Measurements from ENCODE around the gene CYP2S1.

Gene CYP2S1

GRCh38 chr19:41245843-41246242 lies 52.8 kb downstream of the CYP2S1 start:
- H3K9ac ChIP-seq: no peak overlapping the region
- H3K4me3 ChIP-seq (IDR thresholded peaks at IDR 0.05; ENCODE audit: insufficient read depth, low read depth, low read length): no peak overlapping the region
- no peak overlapping the region for H3K4me2 ChIP-seq
- no peak overlapping the region for H3K27ac ChIP-seq
- H3K27me3 ChIP-seq (ENCODE audit: insufficient read depth, low read depth): no peaks in the 10 kb centered on the region; the same call in 1 of the 2 replicates
- TF ChIP-seq, protein P1, sequence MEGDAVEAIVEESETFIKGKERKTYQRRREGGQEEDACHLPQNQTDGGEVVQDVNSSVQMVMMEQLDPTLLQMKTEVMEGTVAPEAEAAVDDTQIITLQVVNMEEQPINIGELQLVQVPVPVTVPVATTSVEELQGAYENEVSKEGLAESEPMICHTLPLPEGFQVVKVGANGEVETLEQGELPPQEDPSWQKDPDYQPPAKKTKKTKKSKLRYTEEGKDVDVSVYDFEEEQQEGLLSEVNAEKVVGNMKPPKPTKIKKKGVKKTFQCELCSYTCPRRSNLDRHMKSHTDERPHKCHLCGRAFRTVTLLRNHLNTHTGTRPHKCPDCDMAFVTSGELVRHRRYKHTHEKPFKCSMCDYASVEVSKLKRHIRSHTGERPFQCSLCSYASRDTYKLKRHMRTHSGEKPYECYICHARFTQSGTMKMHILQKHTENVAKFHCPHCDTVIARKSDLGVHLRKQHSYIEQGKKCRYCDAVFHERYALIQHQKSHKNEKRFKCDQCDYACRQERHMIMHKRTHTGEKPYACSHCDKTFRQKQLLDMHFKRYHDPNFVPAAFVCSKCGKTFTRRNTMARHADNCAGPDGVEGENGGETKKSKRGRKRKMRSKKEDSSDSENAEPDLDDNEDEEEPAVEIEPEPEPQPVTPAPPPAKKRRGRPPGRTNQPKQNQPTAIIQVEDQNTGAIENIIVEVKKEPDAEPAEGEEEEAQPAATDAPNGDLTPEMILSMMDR (conservative IDR thresholded peaks at IDR 0.05; ENCODE audit: low read depth, low read length): no peak
- no peaks in the 10 kb centered on the region for H4K20me1 ChIP-seq (ENCODE audit: insufficient read depth)
- H3K36me3 ChIP-seq (ENCODE audit: insufficient read depth): no peaks in the 10 kb centered on the region
- H3K79me2 ChIP-seq (ENCODE audit: insufficient read depth, low read depth): no peaks in the 10 kb centered on the region
- H3K4me1 ChIP-seq (ENCODE audit: low read depth, poor library complexity, severe bottlenecking): no peaks in the 10 kb centered on the region
- H2AFZ ChIP-seq (ENCODE audit: low read depth): no peak overlapping the region

GRCh38 chr19:41248895-41249294 lies 55.9 kb downstream of the CYP2S1 start:
- no peak overlapping the region for H3K4me2 ChIP-seq
- H3K36me3 ChIP-seq (ENCODE audit: insufficient read depth): no peaks in the 10 kb centered on the region
- H3K4me1 ChIP-seq (ENCODE audit: low read depth, poor library complexity, severe bottlenecking): no peaks in the 10 kb centered on the region
- H3K27ac ChIP-seq: no peak overlapping the region
- no peak overlapping the region for H2AFZ ChIP-seq (ENCODE audit: low read depth)
- H3K4me3 ChIP-seq (IDR thresholded peaks at IDR 0.05; ENCODE audit: insufficient read depth, low read depth, low read length): no peak overlapping the region
- TF ChIP-seq, protein P1 (conservative IDR thresholded peaks at IDR 0.05; ENCODE audit: low read depth, low read length): no peak
- no peaks in the 10 kb centered on the region for H3K79me2 ChIP-seq (ENCODE audit: insufficient read depth, low read depth)
- H3K27me3 ChIP-seq (ENCODE audit: insufficient read depth, low read depth): 0 out of 2 replicates have a peak, but pooled peaks cover 4% of the 10 kb centered on the region
- no peaks in the 10 kb centered on the region for H4K20me1 ChIP-seq (ENCODE audit: insufficient read depth)
- H3K9ac ChIP-seq: no peak overlapping the region

DNA sequence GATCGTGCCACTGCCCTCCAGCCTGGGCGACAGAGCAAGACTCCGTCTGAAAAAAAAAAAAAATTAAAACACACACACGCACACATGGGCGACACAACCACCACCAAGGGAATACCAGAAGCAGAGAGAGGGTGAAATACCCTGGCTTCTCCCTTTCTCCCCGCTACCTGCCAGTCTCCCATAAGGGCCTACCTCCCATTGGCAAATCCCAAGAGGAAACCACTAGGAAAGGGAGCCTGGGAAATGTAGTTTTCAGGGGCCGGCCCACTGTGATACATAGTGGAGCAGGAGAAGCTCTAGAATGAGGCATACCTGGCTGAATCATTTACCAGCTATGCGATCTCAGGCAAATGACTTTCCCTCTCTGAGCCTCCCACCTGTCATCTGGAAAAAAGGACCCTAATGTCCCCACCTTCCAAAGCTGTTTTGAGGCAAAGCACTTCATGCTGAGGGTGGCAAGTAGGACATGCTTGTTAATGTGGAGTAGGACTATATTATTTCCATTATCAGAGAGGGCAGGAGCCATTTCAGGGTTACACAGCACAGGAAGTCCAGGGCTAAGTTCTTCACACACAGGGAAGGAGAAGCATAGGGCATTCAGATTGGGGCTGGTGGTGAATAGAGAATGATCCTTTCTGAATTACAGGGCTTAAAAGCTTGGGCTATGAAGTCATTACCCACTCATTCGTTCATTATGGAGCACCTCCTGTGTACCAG lies 56.8 kb downstream of the CYP2S1 start:
- Histone ChIP-seq H2AFZ (ENCODE audit: low read depth) (peak overlapping the region; percentile 18; the same call in 1 of the 2 replicates), H3K27ac (no peak overlapping the region), H3K79me2 (ENCODE audit: insufficient read depth, low read depth) (no peaks in the 10 kb centered on the region), H3K27me3 (ENCODE audit: insufficient read depth, low read depth) (0 out of 2 replicates have a peak, but pooled peaks cover 6% of the 10 kb centered on the region), H3K36me3 (ENCODE audit: insufficient read depth) (no peaks in the 10 kb centered on the region), H4K20me1 (ENCODE audit: insufficient read depth) (no peaks in the 10 kb centered on the region), H3K9ac (no peak overlapping the region), H3K4me2 (no peak overlapping the region), H3K4me1 (ENCODE audit: low read depth, poor library complexity, severe bottlenecking) (no peaks in the 10 kb centered on the region), H3K4me3 (IDR thresholded peaks at IDR 0.05; ENCODE audit: insufficient read depth, low read depth, low read length) (no peak overlapping the region)
- TF ChIP-seq, protein P1 (conservative IDR thresholded peaks at IDR 0.05; ENCODE audit: low read depth, low read length): no peak

GRCh38 chr19:41253660-41254059 lies 60.6 kb downstream of the CYP2S1 start:
- Histone ChIP-seq H3K4me2 (no peak overlapping the region), H3K27ac (no peak overlapping the region), H4K20me1 (ENCODE audit: insufficient read depth) (no peaks in the 10 kb centered on the region), H3K4me1 (ENCODE audit: low read depth, poor library complexity, severe bottlenecking) (no peaks in the 10 kb centered on the region), H3K27me3 (ENCODE audit: insufficient read depth, low read depth) (0 out of 2 replicates have a peak, but pooled peaks cover 10% of the 10 kb centered on the region), H3K36me3 (ENCODE audit: insufficient read depth) (no peaks in the 10 kb centered on the region), H2AFZ (ENCODE audit: low read depth) (no peak overlapping the region), H3K9ac (no peak overlapping the region), H3K4me3 (IDR thresholded peaks at IDR 0.05; ENCODE audit: insufficient read depth, low read depth, low read length) (no peak overlapping the region), H3K79me2 (ENCODE audit: insufficient read depth, low read depth) (no peaks in the 10 kb centered on the region)
- TF ChIP-seq, protein P1 (conservative IDR thresholded peaks at IDR 0.05; ENCODE audit: low read depth, low read length): no peak

Data from KMS-11 (cell line).